Measurements from ENCODE around the gene TNFRSF8. TPM values are rescaled to one million over a fixed set of nuclear protein-coding genes. Genes with fewer than 3 reads are reported as not detected.
"Not testable (repeated sequence)": the region's sequence is repeated elsewhere in the genome, so short reads cannot be mapped to it uniquely, and the experiment has no call there.

Gene TNFRSF8
- total RNA-seq, 3 donors from 2014 or later: 0.31 to 0.51 TPM; not detected in 1

DNA sequence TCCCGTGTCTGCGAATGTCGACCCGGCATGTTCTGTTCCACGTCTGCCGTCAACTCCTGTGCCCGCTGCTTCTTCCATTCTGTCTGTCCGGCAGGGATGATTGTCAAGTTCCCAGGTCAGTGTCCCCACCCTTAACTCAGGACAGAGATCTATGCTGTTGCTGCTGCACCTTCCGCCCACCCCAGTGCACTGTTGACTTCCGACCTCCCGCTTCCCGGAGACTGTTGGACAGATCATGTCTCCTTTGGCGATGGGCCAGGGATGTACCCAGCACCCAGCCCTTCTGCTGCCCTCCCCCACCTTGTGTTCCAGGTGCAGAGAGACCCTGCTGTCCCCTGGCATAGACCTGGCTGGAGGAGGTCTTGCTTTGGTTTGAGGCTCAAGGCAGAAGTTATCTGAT is 41.3 kb downstream of the TNFRSF8 start:
- H3K9me3 ChIP-seq: no peaks in the 10 kb centered on the region
- no peaks in the 10 kb centered on the region for H3K4me1 ChIP-seq (ENCODE audit: low read depth)
- H3K36me3 ChIP-seq (ENCODE audit: low read depth): no peaks in the 10 kb centered on the region
- ATAC-seq (no peak), DNase-seq (no peak)
- intact Hi-C loops (cut with DNase I, micrococcal nuclease): no loop called here
- TF ChIP-seq, protein P1, sequence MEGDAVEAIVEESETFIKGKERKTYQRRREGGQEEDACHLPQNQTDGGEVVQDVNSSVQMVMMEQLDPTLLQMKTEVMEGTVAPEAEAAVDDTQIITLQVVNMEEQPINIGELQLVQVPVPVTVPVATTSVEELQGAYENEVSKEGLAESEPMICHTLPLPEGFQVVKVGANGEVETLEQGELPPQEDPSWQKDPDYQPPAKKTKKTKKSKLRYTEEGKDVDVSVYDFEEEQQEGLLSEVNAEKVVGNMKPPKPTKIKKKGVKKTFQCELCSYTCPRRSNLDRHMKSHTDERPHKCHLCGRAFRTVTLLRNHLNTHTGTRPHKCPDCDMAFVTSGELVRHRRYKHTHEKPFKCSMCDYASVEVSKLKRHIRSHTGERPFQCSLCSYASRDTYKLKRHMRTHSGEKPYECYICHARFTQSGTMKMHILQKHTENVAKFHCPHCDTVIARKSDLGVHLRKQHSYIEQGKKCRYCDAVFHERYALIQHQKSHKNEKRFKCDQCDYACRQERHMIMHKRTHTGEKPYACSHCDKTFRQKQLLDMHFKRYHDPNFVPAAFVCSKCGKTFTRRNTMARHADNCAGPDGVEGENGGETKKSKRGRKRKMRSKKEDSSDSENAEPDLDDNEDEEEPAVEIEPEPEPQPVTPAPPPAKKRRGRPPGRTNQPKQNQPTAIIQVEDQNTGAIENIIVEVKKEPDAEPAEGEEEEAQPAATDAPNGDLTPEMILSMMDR (IDR thresholded peaks at IDR 0.05): no peak
- no peak overlapping the region for H3K4me3 ChIP-seq

DNA sequence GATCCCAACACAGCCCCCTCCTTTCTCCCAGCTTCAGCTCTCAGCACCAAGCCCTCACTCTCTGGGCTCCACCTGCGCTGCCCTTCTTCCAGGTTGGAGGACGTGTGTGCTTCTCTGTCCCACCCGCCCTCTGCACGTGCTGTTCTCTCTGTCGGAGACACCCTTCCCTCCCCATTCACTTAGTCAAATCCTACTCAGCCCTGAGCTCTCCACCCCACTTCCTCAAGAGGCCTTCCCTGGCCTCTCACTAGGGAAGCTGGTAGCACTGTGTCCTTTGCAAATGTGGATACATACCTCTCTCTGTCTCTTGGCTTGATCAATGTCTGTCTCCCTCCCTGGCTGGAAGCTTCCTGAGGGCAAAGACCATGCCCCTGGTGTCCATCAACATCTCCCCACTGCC is 43.0 kb downstream of the TNFRSF8 start:
- no peaks in the 10 kb centered on the region for H3K4me1 ChIP-seq (ENCODE audit: low read depth)
- no peak for ATAC-seq
- intact Hi-C loops (cut with DNase I, micrococcal nuclease): no loop called here

DNA sequence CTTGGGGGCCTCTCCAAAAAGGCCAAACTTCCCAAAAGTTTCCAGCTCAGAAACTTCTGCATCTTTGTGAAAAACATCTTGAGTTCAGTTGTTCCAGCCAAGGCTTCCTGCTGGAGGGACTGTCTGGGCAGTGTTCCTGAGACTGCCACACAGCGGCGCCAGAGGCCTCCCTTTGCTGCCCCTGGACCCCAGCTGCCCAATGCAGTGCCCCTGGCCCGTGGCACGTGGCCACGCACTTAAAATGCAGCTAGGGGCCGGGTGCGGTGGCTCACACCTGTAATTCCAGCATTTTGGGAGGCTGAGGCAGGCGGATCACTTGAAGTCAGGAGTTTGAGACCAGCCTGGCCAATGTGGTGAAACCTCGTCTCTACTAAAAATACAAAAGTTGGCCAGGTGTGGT is 43.8 kb downstream of the TNFRSF8 start:
- H3K9me3 ChIP-seq; intact Hi-C loops (cut with DNase I, micrococcal nuclease); ATAC-seq; DNase-seq; H3K4me3 ChIP-seq; H3K4me1 ChIP-seq (ENCODE audit: low read depth); H3K36me3 ChIP-seq (ENCODE audit: low read depth): not testable (repeated sequence)

More for the DNA sequence above, 43.0 kb downstream of the TNFRSF8 start:
- no peak for DNase-seq
- TF ChIP-seq, protein P1 (IDR thresholded peaks at IDR 0.05): no peak
- Histone ChIP-seq H3K4me3 (no peak overlapping the region), H3K9me3 (no peaks in the 10 kb centered on the region), H3K36me3 (ENCODE audit: low read depth) (no peaks in the 10 kb centered on the region)

- H3K4me3 ChIP-seq: no peak overlapping the region
- H3K36me3 ChIP-seq (ENCODE audit: low read depth): no peaks in the 10 kb centered on the region
- ATAC-seq (no peak), DNase-seq (no peak)
- H3K9me3 ChIP-seq: no peaks in the 10 kb centered on the region
- no peaks in the 10 kb centered on the region for H3K4me1 ChIP-seq (ENCODE audit: low read depth)
- TF ChIP-seq, protein P1 (IDR thresholded peaks at IDR 0.05): no peak
- intact Hi-C loops (cut with DNase I, micrococcal nuclease): no loop called here
These were observed 44.6 kb downstream of the TNFRSF8 start for GRCh38 chr1:12107718-12108117.

DNA sequence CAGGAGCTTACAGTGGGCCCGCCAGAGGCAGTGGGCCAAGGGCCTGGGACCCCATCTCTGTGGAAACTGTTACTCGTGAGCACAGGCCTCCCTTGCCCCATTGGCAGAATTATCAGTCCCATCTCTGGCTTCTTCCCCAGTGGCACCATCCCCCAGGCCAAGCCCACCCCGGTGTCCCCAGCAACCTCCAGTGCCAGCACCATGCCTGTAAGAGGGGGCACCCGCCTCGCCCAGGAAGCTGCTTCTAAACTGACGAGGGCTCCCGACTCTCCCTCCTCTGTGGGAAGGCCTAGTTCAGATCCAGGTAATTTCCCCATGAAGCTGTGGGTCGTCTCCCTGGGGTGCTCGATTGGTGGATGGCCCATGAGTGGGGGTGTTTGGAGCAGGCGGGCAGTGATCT is 46.8 kb downstream of the TNFRSF8 start:
- DNase-seq (peak in 1 of 3 donors; percentile 26), ATAC-seq (no peak)
- H3K4me1 ChIP-seq (ENCODE audit: low read depth): no peaks in the 10 kb centered on the region
- intact Hi-C loops (cut with DNase I, micrococcal nuclease): no loop called here
- no peak overlapping the region for H3K4me3 ChIP-seq
- H3K9me3 ChIP-seq: no peaks in the 10 kb centered on the region
- H3K36me3 ChIP-seq (ENCODE audit: low read depth): no peaks in the 10 kb centered on the region
- TF ChIP-seq, protein P1 (IDR thresholded peaks at IDR 0.05): no peak

- Histone ChIP-seq H3K36me3 (ENCODE audit: low read depth) (no peaks in the 10 kb centered on the region), H3K4me3 (no peak overlapping the region), H3K4me1 (ENCODE audit: low read depth) (no peaks in the 10 kb centered on the region), H3K9me3 (no peaks in the 10 kb centered on the region)
- TF ChIP-seq, protein P1 (IDR thresholded peaks at IDR 0.05): no peak
- intact Hi-C loops (cut with DNase I, micrococcal nuclease): no loop called here
- ATAC-seq (no peak), DNase-seq (peak in 1 of 3 donors; percentile 20)
These were observed 48.6 kb downstream of the TNFRSF8 start for GRCh38 chr1:12111741-12112140.
